CD4-positive, alpha-beta T cell treated with Interleukin-15 for 1 hour (primary cell): ENCODE results near the gene UXS1.
"Not testable (repeated sequence)": the region's sequence is repeated elsewhere in the genome, so short reads cannot be mapped to it uniquely, and the experiment has no call there.

Experiments used
- DNase-seq: peaks from one replicate; pipeline ENCODE4 v3.0.0-alpha.2; 2020

Gene UXS1

DNA sequence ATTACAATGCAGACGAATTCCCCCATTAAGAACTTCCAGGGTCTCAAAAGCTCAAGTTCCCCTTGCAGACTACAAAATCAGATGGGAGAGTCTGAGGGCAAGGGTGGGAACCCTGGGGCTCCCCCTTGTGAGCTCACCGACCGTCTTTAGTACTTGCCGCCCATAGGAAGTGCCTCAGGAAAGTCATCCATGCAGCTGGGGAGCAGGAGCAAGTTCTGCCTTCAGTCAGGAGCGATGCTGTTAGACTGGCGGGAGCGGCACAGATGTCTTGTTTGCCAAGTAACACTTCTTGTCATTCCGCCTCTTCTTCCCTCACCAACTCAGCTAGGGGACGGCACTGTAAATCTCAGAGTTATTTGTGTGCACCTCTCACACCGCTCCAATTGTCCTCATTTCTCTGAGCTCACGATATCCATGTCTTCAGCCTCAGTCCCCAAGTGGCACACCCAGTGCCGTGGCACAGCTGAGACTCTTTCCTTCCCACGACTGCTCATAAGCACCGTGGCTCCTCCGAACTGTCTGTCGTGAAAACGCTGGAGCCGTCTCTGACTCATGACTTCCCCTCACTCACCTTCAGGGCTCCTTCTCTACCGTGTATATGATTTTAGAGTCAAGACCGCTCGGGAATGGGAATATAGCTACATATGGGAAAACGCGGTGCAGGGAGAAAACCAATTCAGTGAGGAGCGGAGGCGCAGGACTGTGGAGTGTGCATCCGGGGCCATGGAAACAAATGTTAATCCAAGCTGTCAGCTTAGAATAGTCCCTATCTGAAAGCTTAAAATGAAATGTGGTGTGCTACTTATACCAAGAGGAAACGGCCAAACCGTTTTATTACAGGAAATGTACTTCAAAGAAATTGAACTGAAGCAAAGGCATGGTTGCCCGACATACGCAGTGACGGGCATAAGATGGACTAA lies 34.0 kb downstream of the UXS1 start:
- peak; percentile 43 for DNase-seq

- DNase-seq: peak; percentile 39
Measured at GRCh38 chr2:106158871-106159270, 35.2 kb downstream of the UXS1 start.

DNA sequence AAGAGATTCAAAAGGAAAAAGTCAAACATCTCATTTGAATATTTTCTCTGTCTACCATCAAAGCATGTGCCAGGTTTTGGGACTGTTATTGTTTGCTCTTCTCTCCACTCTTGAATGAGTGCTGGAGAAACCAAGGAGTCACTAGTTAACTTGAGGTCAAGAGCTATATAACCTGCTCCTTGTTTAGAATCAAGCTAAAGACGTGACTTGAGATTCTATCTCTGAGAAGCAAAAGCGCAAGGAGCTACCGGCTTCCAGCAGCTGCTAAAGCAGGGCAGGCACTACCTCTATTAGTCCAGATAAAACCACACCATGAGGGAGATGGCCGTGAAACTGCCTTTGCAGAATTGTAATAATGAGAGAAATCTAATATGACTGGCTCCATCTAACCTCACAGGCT lies 36.0 kb downstream of the UXS1 start:
- DNase-seq: no peak

- DNase-seq: no peak
Measured at GRCh38 chr2:106157416-106157815, 36.7 kb downstream of the UXS1 start.

DNA sequence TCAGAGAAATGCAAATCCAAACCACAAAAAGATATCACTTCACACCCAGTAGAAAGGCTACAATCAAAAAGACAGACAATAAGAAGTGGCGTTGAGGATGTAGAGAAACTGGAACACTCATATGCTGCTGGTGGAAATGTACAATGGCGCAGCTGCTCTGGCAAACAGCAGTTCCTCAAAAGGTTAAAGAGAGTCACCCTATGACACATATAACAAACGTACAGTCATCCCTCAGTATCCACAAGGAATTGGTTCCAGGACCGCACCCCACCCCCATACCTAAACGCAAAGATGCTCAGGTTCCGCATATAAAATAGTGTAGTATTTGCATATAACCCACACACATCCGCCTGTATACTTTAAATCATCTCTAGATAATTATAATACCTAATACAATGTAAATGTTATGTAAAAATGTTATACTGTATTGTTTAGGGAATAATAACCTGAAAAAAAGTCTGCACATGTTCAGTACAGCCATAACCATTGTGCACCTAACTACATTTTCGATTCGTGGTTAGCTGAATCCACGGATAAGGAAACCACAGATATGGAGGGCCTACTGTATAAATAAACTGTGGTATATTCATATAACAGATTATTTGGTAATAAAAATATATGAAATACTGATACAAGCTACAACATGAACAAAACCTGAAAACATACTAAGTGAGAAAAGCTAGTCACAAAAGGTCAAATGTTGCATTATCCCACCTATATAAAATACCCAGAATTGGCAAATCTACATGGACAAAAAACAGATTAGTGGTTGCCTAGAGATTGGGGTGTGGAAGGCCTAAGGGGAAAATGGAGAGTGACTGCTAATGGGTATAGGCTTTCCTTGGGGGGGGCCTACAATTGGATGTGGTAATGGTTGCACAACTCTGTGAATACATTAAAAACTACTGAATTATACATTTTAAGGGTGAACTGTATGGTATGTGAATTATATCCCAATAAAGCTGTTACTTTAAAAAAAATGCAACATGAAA lies 37.5 kb downstream of the UXS1 start:
- DNase-seq: no peak

DNA sequence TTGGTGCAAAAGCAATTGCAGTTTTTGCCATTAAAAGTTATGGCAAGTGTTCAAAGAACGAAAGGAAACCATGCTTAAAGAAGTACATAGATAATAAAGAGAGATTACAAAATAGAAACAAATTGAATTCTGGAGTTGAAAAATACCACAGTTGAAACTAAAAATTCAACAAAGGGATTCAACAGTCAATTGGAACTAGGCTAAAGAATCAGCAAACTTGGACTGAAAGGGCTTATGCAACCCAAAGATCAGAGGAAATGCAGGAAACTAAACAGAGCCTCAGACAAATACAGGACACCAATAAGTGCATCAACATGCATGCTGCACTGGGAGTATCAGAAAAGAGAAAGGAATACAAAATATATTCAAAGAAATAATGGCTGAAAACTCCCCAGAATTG lies 40.3 kb downstream of the UXS1 start:
- DNase-seq: no peak

- DNase-seq: no peak
Measured at GRCh38 chr2:106147665-106148064, 46.4 kb downstream of the UXS1 start.

GRCh38 chr2:106147159-106147558 lies 46.9 kb downstream of the UXS1 start:
- no peak for DNase-seq

DNA sequence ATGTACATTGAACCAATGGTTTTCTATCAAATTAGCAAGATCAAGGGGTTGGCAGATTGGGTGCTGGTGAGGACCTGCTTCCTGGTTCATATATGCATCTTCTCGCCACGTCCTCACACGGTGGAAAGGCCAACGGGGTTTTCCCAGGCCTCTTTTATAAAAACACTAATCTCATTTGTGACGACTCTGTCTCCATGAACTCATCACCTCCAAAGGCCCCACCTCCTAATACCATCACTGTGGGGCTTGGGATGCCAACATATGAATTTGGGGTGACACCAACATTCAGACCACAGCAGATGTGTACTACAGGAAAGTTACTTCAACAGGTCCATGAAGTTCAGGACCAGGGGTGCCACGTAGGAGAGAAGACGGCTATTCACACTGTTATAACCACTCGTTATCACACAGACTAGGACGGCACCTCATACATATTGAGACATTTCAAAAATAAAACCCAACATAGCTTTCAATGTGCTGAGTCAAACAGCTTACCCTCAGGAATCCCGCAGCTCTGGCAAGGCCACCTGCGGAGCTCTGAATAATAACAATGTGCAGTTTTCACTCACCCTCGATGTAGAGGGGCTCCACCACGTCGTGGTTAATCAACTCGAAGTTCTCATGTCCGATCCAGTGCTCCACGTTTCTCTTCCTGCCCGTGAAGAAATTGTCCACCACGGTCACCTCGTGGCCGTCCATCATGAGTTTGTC lies 49.3 kb downstream of the UXS1 start:
- peak; percentile 54 for DNase-seq

DNA sequence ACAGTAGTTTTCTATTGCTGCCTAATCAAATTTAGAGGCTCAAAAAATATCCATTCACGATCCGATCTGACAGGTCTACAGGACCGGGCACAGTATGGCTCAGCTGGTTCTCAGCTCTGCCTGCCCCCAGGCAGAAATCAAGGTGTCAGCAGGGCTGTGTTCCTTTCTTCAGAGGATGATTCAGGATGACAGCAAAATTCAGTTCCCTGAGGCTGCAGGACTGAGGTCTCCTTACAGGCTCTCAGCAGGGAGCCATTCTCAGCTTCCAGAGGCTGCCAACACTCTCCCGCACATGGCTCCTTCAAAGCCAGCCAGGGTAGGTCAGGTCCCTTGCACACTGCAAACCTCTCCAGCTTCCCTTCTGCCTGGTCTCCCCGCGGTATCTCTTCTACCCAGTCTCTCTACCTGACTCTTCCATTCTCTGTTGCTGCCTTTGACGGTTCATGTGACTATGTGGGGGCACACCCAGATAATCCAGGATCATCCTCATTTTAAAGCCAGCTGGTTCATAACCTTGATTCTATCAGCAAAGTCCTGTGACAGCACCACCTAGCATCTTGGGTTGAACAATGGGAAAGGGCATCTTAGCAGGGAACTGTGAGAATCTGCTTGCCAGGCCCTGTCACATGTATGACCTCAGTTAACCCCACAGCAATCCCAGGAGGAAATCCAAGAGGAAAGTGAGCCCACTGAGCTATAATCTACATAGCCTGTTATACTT lies 50.4 kb downstream of the UXS1 start:
- no peak for DNase-seq

GRCh38 chr2:106142683-106143082 lies 51.4 kb downstream of the UXS1 start:
- no peak for DNase-seq

DNA sequence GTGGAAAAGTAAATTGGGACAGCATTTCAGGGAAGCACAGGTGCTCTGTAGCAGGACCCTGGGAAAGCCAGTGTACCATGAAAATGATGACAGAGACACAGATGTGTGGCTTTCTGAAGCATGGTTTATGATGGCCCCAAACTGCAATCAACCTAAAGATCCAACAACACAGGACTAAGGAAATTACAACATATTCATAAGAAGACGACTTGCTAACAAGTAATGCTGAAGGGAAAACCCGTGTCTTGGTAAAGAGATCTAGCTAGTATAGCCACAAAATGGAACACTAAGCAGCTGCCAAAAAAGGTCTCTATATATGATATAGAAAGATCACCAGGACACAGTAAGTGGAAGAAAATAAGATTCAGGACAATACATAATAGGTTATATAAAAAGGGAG lies 53.2 kb downstream of the UXS1 start:
- no peak for DNase-seq

DNA sequence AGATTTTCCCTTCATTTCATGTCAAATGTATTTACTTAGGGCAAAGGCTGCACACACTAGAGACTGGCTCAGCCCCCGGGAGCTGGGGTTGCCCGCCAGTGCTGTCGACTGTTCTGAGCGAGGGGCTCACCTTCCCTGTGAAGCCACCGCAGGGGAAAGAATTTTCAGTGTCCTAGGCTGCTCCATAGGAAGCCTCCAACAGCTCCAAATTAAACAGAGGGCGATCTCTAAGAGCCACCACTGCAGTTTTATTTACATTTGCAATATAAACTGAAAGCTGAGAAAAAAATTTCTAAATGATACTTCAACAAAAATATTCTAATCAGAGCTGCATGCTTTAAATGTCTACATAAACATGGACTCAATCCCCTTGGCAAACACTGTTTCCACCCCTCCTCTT lies 54.0 kb downstream of the UXS1 start:
- no peak for DNase-seq

- DNase-seq: no peak
Measured at GRCh38 chr2:106139238-106139935, 54.7 kb downstream of the UXS1 start.

- no peak for DNase-seq
Measured at GRCh38 chr2:106138543-106139237, 55.4 kb downstream of the UXS1 start.

DNA sequence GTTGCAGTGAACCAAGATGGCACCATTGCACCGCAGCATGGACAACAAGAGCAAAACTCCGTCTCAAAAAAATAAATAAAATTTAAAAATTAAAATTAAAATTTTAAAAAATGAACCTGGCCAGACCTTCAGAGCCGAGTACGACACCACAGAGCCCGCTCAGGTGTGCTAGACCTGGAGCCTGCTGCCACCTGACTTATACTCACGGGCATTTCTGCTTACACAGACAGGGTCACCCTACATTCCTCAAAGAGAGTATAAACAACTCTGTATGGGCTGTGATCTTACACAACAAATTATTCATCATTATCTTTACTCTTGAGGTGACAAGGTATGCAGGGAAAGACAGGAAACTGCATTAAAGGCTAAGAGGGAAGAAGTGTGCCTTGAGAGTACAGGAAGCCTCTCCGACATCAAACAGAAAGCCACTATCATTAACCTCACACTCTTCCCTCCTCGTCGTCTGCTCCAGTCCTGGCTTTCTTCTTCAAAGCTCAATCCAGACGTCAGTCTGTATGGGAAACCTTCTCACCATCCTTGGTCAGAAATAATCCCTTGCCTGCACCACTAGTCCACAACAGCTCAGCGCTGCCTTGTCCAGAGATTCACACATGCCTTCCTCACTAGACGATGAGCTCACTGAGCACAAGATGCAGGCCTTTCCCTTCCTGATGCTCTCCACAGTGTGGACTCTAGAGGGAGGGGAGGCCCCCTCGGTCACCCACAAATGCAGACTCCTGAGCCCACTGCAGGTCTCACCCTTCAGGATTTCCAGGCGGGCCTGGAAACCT lies 56.2 kb downstream of the UXS1 start:
- DNase-seq: no peak

- not testable (repeated sequence) for DNase-seq
Measured at GRCh38 chr2:106131192-106131591, 62.9 kb downstream of the UXS1 start.

DNA sequence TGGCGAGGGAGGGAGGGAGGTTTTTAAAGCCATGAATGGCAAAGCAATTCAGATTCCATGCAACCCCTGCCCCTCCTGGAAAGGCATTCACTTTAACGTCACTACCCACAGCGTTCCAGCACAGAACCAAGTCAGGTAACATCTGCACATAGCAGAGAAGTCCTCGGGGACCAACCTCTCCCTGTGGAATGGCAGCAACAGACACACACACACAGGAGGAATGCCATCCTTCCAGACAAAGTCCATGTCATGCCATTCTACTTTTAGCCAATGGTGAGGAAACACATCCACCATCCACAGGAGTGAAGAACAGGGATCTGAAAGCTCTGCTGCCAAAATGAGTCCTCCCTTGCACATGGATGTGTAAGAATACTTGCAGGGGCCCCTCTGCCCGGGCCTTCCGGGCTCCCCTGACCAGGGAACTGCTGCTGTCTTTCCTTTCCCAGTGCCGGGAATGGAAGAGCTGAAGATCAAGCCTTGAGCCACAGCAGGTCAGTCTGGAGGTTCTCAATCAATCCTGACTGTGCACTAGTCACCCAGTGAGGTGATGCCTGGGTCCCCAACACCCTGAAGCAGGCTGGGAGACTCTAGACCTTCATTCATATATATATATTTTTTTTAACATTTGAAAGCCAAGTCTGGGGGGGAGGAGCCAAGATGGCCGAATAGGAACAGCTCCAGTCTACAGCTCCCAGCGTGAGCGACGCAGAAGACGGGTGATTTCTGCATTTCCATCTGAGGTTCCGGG lies 63.7 kb downstream of the UXS1 start:
- no peak for DNase-seq

DNA sequence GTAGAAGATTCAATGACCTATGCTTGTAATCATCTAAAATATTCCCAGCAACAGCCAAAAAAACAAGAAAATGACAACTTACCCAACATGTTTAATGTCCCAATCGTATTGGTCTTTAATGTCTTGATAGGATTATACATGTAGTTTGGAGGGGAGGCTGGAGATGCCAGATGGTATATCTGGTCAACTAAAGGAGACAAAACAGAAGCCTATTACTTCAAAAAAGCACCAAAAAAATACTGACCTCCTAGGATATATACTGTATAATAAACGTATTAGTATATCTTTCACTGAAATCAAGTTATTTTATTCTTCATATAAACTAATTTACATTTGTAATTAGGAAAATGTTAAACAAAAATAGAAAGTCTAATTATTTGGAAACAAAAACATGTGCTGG lies 64.5 kb downstream of the UXS1 start:
- no peak for DNase-seq
